ENCODE results near the gene ELL. TPM values are rescaled to one million over a fixed set of nuclear protein-coding genes. Genes with fewer than 3 reads are reported as not detected.

ELL gene
- total RNA-seq, 1 experiment from 2014 or later = 22.9 TPM

DNA sequence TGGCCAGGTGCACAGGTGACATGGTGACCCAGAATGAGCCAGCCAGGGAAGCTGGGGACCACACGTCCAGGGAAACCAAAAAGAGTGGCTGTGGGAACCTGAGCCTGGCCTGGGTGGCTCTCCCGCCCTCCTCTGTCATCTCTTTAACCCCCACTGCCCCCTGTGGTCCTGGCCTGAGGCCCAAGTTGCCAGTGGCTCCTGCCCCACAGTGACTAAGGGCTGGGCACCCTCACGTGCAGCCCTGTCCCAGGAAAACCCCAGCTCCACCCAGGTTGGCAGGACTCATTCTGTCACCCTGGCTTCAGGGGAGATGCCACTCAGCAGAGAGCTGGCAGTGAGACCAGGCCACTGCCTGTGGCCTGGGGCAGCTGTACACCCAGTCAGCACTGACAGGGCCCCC, 53.4 kb downstream of the ELL start:
- 0 out of 4 replicates have a peak, but pooled peaks cover 0 to 2% of the 10 kb centered on the region in 2 experiments for H3K36me3 ChIP-seq (ENCODE audit: control insufficient read depth in 1 of 2, insufficient read depth in 2 of 2, low read length in 2 of 2)
- no peaks in the 10 kb centered on the region for H3K27me3 ChIP-seq (ENCODE audit: insufficient read depth, low read length)
- no peak overlapping the region for H2AFZ ChIP-seq (ENCODE audit: low read depth, low read length, poor library complexity, severe bottlenecking)
- H3K4me3 ChIP-seq (replicated peaks in 1 of 2; ENCODE audit: low read depth in 1 of 2, low read length in 2 of 2) = no peak overlapping the region
- BruUV-seq (replicated peaks) = no TSS peak
- H3K9me2 ChIP-seq (ENCODE audit: insufficient read depth) = no peaks in the 10 kb centered on the region
- intact Hi-C loops (cut with micrococcal nuclease) = loop anchor here (5.0 kb wide), 3 partner anchors 104 to 209 kb away; partner anchors contain the start of gene UBA52
- no peak for TF ChIP-seq POLR2A (IDR thresholded peaks at IDR 0.05; ENCODE audit: borderline replicate concordance, extremely low read depth, insufficient read depth, insufficient read length)
- H3K4me1 ChIP-seq (ENCODE audit: control insufficient read depth in 1 of 2, insufficient read depth in 2 of 2, low read length in 2 of 2) = peaks cover 13 to 32% of the 10 kb centered on the region in 2 experiments
- ChIA-PET POLR2A (no interaction called here), RAD21 (ENCODE audit: low non-redundant PET in 1 of 2, low total read pairs in 2 of 2, uncharacterized antibody in 2 of 2, unreplicated experiment in 2 of 2) (no interaction called here), CTCF (interaction anchor here (1.3 kb wide), 1 partner anchor 15 kb away, joined by 4 read pairs; no protein-coding TSS in a partner anchor)
- no peak for DNase-seq (ENCODE audit: low read depth, low spot score)
- H3K27ac ChIP-seq (ENCODE audit: low read depth, low read length) = peak overlapping the region; percentile 37; the same call in 1 of the 2 replicates
- H3K9me3 ChIP-seq (ENCODE audit: control insufficient read depth in 1 of 2, insufficient read depth in 1 of 2, low read depth in 1 of 2, low read length in 2 of 2) = no peaks in the 10 kb centered on the region
- H4K20me1 ChIP-seq (ENCODE audit: insufficient read depth) = no peaks in the 10 kb centered on the region
- no peak overlapping the region for H3K9ac ChIP-seq (ENCODE audit: low read length)
- no peak for ATAC-seq
- no peak overlapping the region for H3K4me2 ChIP-seq (ENCODE audit: low read length)
- peaks cover 24% of the 10 kb centered on the region; the same call in 1 of the 2 replicates for H3K79me2 ChIP-seq (ENCODE audit: insufficient read depth, low read length)

DNA sequence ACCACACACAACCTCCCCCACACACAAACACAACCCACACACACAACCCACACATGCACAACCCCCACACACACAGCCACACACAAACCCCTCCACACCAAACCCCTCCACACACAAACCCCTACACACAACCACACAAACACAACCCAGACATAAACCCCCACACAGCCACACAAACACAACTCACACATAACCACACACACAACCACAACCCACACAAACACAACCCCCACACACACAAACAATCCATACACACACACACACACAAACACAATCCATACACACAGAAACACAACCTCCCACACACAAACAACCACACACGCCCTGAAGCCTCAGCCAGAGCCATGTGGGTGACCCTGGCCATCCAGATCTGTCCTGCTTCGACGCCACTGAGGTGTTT, 53.9 kb downstream of the ELL start:
- intact Hi-C loops (cut with micrococcal nuclease) = loop anchor here (5.0 kb wide), 3 partner anchors 104 to 209 kb away; partner anchors contain the start of gene UBA52
- DNase-seq (ENCODE audit: low read depth, low spot score) = no peak
- H3K79me2 ChIP-seq (ENCODE audit: insufficient read depth, low read length) = peaks cover 19% of the 10 kb centered on the region; the same call in 1 of the 2 replicates
- TF ChIP-seq SP1 (IDR thresholded peaks at IDR 0.05; ENCODE audit: low read depth) = no peak
- TF ChIP-seq CBX3 (IDR thresholded peaks at IDR 0.05; ENCODE audit: low read depth) = no peak
- TF ChIP-seq, protein P1, sequence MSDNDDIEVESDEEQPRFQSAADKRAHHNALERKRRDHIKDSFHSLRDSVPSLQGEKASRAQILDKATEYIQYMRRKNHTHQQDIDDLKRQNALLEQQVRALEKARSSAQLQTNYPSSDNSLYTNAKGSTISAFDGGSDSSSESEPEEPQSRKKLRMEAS (IDR thresholded peaks at IDR 0.05) = no peak
- TF ChIP-seq EGR1 (IDR thresholded peaks at IDR 0.05; ENCODE audit: low read depth) = no peak
- TF ChIP-seq, protein P2, sequence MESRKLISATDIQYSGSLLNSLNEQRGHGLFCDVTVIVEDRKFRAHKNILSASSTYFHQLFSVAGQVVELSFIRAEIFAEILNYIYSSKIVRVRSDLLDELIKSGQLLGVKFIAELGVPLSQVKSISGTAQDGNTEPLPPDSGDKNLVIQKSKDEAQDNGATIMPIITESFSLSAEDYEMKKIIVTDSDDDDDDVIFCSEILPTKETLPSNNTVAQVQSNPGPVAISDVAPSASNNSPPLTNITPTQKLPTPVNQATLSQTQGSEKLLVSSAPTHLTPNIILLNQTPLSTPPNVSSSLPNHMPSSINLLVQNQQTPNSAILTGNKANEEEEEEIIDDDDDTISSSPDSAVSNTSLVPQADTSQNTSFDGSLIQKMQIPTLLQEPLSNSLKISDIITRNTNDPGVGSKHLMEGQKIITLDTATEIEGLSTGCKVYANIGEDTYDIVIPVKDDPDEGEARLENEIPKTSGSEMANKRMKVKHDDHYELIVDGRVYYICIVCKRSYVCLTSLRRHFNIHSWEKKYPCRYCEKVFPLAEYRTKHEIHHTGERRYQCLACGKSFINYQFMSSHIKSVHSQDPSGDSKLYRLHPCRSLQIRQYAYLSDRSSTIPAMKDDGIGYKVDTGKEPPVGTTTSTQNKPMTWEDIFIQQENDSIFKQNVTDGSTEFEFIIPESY (IDR thresholded peaks at IDR 0.05; ENCODE audit: extremely low read depth, insufficient replicate concordance, low read length) = no peak
- no peak for TF ChIP-seq POLR2AphosphoS5 (IDR thresholded peaks at IDR 0.05; ENCODE audit: low read depth, low read length)
- TF ChIP-seq EZH2 (IDR thresholded peaks at IDR 0.05) = no peak
- no peak for TF ChIP-seq ATF3 (IDR thresholded peaks at IDR 0.05)
- no peak for TF ChIP-seq POLR2A (IDR thresholded peaks at IDR 0.05; ENCODE audit: borderline replicate concordance, extremely low read depth, insufficient read depth, insufficient read length)
- peaks cover 13 to 32% of the 10 kb centered on the region in 2 experiments for H3K4me1 ChIP-seq (ENCODE audit: control insufficient read depth in 1 of 2, insufficient read depth in 2 of 2, low read length in 2 of 2)
- 0 out of 4 replicates have a peak, but pooled peaks cover 0 to 2% of the 10 kb centered on the region in 2 experiments for H3K36me3 ChIP-seq (ENCODE audit: control insufficient read depth in 1 of 2, insufficient read depth in 2 of 2, low read length in 2 of 2)
- ChIA-PET RAD21 (ENCODE audit: low non-redundant PET in 1 of 2, low total read pairs in 2 of 2, uncharacterized antibody in 2 of 2, unreplicated experiment in 2 of 2) (no interaction called here), CTCF (interaction anchor here (1.3 kb wide), 1 partner anchor 14 kb away, joined by 4 read pairs; no protein-coding TSS in a partner anchor), POLR2A (no interaction called here)
- no peak overlapping the region for H3K4me3 ChIP-seq (replicated peaks in 1 of 2; ENCODE audit: low read depth in 1 of 2, low read length in 2 of 2)
- H4K20me1 ChIP-seq (ENCODE audit: insufficient read depth) = no peaks in the 10 kb centered on the region
- no peak overlapping the region for H3K9ac ChIP-seq (ENCODE audit: low read length)
- no peaks in the 10 kb centered on the region for H3K27me3 ChIP-seq (ENCODE audit: insufficient read depth, low read length)
- H3K27ac ChIP-seq (ENCODE audit: low read depth, low read length) = peak overlapping the region; percentile 26; the same call in 1 of the 2 replicates
- BruUV-seq (replicated peaks) = no TSS peak
- no peaks in the 10 kb centered on the region for H3K9me2 ChIP-seq (ENCODE audit: insufficient read depth)
- H3K4me2 ChIP-seq (ENCODE audit: low read length) = no peak overlapping the region
- H2AFZ ChIP-seq (ENCODE audit: low read depth, low read length, poor library complexity, severe bottlenecking) = no peak overlapping the region
- no peaks in the 10 kb centered on the region for H3K9me3 ChIP-seq (ENCODE audit: control insufficient read depth in 1 of 2, insufficient read depth in 1 of 2, low read depth in 1 of 2, low read length in 2 of 2)
- ATAC-seq = no peak
